ENCODE data around the gene BIRC2. TPM values are rescaled to one million over a fixed set of nuclear protein-coding genes. Genes with fewer than 3 reads are reported as not detected.

Gene BIRC2
- total and polyA plus RNA-seq, 2 experiments from 2014 or later = 15.3 to 25.2 TPM

DNA sequence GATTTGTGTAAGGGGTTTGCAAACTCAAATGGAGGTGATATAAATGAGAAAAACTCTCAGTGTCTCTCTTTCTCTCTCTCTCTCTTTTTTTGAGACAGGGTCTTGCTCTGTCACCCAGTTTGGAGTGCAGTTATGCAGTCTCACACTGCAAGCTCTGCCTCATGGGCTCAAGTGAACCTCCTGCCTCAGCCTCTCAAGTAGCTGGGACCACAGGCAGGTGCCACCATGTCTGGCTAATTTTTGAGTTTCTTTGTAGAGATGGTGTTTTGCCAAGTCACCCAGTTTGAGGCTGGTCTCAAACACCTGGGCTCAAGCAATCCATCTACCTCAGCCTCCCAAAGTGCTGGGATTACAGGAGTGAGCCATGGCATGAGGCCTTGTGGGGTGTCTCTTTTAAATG, 26.8 kb upstream of the BIRC2 start:
- peaks cover 5% of the 10 kb centered on the region for H3K27me3 Mint-ChIP-seq (ENCODE audit: insufficient read depth, low read depth, poor library complexity)
- no peaks in the 10 kb centered on the region; the same call in 2 of the 3 replicates for H3K9me3 Mint-ChIP-seq
- H3K36me3 Mint-ChIP-seq (ENCODE audit: low read depth) = no peaks in the 10 kb centered on the region
- Histone ChIP-seq H3K79me2 (replicated peaks; ENCODE audit: insufficient read depth) (no peaks in the 10 kb centered on the region), H4K20me1 (replicated peaks; ENCODE audit: insufficient read depth) (no peaks in the 10 kb centered on the region), H3K9me2 (ENCODE audit: insufficient read depth) (no peaks in the 10 kb centered on the region), H3F3A (replicated peaks; ENCODE audit: low read depth) (no peaks in the 10 kb centered on the region), H3K36me3 (ENCODE audit: insufficient read depth) (no peaks in the 10 kb centered on the region), H3K27me3 (ENCODE audit: insufficient read depth) (peaks cover 4% of the 10 kb centered on the region; the same call in 1 of the 2 replicates), H3K27ac (ENCODE audit: low read depth) (no peak overlapping the region), H2AFZ (no peak overlapping the region), H3K4me1 (ENCODE audit: insufficient read depth) (no peaks in the 10 kb centered on the region), H3K4me2 (no peak overlapping the region), H3K4me3 (no peak overlapping the region)
- H3K4me3 Mint-ChIP-seq = no peak overlapping the region
- H3K4me1 Mint-ChIP-seq = peaks cover 8% of the 10 kb centered on the region
- ATAC-seq (no peak), DNase-seq (ENCODE audit: low spot score) (no peak)
- no peak overlapping the region for H3K27ac Mint-ChIP-seq
- TF ChIP-seq ZNF331 (CRISPR knock-in tag; IDR thresholded peaks at IDR 0.05; ENCODE audit: low read depth) (no peak), STAT1 (IDR thresholded peaks at IDR 0.05; ENCODE audit: unreplicated experiment) (no peak), ZNF114 (CRISPR knock-in tag; IDR thresholded peaks at IDR 0.05) (no peak), CREB1 (CRISPR knock-in tag; IDR thresholded peaks at IDR 0.05; ENCODE audit: low read depth) (no peak), POLR2AphosphoS5 (IDR thresholded peaks at IDR 0.05; ENCODE audit: low read depth) (no peak)
- TF ChIP-seq, protein P1, sequence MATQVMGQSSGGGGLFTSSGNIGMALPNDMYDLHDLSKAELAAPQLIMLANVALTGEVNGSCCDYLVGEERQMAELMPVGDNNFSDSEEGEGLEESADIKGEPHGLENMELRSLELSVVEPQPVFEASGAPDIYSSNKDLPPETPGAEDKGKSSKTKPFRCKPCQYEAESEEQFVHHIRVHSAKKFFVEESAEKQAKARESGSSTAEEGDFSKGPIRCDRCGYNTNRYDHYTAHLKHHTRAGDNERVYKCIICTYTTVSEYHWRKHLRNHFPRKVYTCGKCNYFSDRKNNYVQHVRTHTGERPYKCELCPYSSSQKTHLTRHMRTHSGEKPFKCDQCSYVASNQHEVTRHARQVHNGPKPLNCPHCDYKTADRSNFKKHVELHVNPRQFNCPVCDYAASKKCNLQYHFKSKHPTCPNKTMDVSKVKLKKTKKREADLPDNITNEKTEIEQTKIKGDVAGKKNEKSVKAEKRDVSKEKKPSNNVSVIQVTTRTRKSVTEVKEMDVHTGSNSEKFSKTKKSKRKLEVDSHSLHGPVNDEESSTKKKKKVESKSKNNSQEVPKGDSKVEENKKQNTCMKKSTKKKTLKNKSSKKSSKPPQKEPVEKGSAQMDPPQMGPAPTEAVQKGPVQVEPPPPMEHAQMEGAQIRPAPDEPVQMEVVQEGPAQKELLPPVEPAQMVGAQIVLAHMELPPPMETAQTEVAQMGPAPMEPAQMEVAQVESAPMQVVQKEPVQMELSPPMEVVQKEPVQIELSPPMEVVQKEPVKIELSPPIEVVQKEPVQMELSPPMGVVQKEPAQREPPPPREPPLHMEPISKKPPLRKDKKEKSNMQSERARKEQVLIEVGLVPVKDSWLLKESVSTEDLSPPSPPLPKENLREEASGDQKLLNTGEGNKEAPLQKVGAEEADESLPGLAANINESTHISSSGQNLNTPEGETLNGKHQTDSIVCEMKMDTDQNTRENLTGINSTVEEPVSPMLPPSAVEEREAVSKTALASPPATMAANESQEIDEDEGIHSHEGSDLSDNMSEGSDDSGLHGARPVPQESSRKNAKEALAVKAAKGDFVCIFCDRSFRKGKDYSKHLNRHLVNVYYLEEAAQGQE (IDR thresholded peaks at IDR 0.05; ENCODE audit: unreplicated experiment) = no peak
- TF ChIP-seq, protein P2, sequence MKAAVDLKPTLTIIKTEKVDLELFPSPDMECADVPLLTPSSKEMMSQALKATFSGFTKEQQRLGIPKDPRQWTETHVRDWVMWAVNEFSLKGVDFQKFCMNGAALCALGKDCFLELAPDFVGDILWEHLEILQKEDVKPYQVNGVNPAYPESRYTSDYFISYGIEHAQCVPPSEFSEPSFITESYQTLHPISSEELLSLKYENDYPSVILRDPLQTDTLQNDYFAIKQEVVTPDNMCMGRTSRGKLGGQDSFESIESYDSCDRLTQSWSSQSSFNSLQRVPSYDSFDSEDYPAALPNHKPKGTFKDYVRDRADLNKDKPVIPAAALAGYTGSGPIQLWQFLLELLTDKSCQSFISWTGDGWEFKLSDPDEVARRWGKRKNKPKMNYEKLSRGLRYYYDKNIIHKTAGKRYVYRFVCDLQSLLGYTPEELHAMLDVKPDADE (IDR thresholded peaks at IDR 0.05) = no peak
- TF ChIP-seq, protein P3, sequence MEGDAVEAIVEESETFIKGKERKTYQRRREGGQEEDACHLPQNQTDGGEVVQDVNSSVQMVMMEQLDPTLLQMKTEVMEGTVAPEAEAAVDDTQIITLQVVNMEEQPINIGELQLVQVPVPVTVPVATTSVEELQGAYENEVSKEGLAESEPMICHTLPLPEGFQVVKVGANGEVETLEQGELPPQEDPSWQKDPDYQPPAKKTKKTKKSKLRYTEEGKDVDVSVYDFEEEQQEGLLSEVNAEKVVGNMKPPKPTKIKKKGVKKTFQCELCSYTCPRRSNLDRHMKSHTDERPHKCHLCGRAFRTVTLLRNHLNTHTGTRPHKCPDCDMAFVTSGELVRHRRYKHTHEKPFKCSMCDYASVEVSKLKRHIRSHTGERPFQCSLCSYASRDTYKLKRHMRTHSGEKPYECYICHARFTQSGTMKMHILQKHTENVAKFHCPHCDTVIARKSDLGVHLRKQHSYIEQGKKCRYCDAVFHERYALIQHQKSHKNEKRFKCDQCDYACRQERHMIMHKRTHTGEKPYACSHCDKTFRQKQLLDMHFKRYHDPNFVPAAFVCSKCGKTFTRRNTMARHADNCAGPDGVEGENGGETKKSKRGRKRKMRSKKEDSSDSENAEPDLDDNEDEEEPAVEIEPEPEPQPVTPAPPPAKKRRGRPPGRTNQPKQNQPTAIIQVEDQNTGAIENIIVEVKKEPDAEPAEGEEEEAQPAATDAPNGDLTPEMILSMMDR (conservative IDR thresholded peaks at IDR 0.05; ENCODE audit: low read depth in 2 of 2) = no peak
- TF ChIP-seq, protein P4, sequence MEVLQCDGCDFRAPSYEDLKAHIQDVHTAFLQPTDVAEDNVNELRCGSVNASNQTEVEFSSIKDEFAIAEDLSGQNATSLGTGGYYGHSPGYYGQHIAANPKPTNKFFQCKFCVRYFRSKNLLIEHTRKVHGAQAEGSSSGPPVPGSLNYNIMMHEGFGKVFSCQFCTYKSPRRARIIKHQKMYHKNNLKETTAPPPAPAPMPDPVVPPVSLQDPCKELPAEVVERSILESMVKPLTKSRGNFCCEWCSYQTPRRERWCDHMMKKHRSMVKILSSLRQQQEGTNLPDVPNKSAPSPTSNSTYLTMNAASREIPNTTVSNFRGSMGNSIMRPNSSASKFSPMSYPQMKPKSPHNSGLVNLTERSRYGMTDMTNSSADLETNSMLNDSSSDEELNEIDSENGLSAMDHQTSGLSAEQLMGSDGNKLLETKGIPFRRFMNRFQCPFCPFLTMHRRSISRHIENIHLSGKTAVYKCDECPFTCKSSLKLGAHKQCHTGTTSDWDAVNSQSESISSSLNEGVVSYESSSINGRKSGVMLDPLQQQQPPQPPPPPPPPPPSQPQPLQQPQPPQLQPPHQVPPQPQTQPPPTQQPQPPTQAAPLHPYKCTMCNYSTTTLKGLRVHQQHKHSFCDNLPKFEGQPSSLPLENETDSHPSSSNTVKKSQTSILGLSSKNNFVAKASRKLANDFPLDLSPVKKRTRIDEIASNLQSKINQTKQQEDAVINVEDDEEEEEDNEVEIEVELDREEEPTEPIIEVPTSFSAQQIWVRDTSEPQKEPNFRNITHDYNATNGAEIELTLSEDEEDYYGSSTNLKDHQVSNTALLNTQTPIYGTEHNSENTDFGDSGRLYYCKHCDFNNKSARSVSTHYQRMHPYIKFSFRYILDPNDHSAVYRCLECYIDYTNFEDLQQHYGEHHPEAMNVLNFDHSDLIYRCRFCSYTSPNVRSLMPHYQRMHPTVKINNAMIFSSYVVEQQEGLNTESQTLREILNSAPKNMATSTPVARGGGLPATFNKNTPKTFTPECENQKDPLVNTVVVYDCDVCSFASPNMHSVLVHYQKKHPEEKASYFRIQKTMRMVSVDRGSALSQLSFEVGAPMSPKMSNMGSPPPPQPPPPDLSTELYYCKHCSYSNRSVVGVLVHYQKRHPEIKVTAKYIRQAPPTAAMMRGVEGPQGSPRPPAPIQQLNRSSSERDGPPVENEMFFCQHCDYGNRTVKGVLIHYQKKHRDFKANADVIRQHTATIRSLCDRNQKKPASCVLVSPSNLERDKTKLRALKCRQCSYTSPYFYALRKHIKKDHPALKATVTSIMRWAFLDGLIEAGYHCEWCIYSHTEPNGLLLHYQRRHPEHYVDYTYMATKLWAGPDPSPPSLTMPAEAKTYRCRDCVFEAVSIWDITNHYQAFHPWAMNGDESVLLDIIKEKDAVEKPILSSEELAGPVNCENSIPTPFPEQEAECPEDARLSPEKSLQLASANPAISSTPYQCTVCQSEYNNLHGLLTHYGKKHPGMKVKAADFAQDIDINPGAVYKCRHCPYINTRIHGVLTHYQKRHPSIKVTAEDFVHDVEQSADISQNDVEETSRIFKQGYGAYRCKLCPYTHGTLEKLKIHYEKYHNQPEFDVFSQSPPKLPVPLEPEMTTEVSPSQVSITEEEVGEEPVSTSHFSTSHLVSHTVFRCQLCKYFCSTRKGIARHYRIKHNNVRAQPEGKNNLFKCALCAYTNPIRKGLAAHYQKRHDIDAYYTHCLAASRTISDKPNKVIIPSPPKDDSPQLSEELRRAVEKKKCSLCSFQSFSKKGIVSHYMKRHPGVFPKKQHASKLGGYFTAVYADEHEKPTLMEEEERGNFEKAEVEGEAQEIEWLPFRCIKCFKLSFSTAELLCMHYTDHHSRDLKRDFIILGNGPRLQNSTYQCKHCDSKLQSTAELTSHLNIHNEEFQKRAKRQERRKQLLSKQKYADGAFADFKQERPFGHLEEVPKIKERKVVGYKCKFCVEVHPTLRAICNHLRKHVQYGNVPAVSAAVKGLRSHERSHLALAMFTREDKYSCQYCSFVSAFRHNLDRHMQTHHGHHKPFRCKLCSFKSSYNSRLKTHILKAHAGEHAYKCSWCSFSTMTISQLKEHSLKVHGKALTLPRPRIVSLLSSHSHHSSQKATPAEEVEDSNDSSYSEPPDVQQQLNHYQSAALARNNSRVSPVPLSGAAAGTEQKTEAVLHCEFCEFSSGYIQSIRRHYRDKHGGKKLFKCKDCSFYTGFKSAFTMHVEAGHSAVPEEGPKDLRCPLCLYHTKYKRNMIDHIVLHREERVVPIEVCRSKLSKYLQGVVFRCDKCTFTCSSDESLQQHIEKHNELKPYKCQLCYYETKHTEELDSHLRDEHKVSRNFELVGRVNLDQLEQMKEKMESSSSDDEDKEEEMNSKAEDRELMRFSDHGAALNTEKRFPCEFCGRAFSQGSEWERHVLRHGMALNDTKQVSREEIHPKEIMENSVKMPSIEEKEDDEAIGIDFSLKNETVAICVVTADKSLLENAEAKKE (CRISPR knock-in tag; IDR thresholded peaks at IDR 0.05) = no peak

All from GM23338 (cell line).